Measurements from ENCODE around the gene IL22. TPM values are rescaled to one million over a fixed set of nuclear protein-coding genes. Genes with fewer than 3 reads are reported as not detected.
A peak's percentile ranks its signal among the peaks of the same experiment; 100 is the strongest.

The IL22 gene
- total and polyA plus RNA-seq, 9 of the 15 experiments (the other 6 are each of a cell fraction or from before 2014, with no cell fraction given), result not detected

DNA sequence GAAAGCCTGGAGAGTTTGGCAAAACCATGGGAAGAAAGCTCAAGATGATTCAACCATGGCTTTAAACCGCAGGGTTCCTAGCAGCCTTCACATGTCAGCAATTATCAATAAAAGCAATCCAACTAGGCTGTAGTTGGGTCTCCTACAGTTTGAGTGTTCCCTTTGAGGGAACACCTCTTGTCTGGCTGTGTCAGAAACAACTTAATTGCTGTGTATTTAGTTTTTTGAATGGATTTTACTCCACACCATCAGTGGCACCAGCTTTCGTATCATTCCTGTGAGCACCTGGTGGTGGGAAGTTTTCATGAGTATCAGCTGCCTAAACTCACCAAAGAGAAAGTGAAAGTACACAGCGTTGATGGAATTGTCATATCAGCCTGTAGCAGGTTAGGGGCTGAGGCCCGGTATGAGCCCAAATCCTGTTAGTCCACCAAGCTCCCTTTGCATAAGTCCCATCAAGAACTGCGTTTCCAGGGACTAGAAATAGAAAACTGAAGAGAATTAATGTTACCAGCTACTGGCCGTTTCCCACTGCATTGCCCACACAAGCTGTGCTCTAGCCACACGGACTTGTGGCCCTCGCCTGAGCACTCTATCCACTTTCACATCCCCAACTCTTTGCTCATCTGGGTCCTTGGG is 16.9 kb downstream of the IL22 start (continued):
- TF ChIP-seq, protein P1, sequence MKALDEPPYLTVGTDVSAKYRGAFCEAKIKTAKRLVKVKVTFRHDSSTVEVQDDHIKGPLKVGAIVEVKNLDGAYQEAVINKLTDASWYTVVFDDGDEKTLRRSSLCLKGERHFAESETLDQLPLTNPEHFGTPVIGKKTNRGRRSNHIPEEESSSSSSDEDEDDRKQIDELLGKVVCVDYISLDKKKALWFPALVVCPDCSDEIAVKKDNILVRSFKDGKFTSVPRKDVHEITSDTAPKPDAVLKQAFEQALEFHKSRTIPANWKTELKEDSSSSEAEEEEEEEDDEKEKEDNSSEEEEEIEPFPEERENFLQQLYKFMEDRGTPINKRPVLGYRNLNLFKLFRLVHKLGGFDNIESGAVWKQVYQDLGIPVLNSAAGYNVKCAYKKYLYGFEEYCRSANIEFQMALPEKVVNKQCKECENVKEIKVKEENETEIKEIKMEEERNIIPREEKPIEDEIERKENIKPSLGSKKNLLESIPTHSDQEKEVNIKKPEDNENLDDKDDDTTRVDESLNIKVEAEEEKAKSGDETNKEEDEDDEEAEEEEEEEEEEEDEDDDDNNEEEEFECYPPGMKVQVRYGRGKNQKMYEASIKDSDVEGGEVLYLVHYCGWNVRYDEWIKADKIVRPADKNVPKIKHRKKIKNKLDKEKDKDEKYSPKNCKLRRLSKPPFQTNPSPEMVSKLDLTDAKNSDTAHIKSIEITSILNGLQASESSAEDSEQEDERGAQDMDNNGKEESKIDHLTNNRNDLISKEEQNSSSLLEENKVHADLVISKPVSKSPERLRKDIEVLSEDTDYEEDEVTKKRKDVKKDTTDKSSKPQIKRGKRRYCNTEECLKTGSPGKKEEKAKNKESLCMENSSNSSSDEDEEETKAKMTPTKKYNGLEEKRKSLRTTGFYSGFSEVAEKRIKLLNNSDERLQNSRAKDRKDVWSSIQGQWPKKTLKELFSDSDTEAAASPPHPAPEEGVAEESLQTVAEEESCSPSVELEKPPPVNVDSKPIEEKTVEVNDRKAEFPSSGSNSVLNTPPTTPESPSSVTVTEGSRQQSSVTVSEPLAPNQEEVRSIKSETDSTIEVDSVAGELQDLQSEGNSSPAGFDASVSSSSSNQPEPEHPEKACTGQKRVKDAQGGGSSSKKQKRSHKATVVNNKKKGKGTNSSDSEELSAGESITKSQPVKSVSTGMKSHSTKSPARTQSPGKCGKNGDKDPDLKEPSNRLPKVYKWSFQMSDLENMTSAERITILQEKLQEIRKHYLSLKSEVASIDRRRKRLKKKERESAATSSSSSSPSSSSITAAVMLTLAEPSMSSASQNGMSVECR (CRISPR knock-in tag; IDR thresholded peaks at IDR 0.05), result 0 out of 2 replicates have a peak, but pooled peaks have one; percentile 25
- TF ChIP-seq JUND (IDR thresholded peaks at IDR 0.05; ENCODE audit: borderline replicate concordance, low read depth, low read length) (no peak), JUND (tag; IDR thresholded peaks at IDR 0.05; ENCODE audit: borderline replicate concordance, low read depth, low read length) (peak; percentile 42; the same call in 1 of the 3 replicates), DPF2 (IDR thresholded peaks at IDR 0.05) (no peak), TAF9B (IDR thresholded peaks at IDR 0.05; ENCODE audit: partially characterized antibody) (peak; percentile 34), FOXM1 (IDR thresholded peaks at IDR 0.05; ENCODE audit: low read depth) (peak; percentile 67; the same call in 1 of the 2 replicates), FOXM1 (CRISPR knock-in tag; IDR thresholded peaks at IDR 0.05; ENCODE audit: low read depth) (no peak), IRF2 (CRISPR knock-in tag; IDR thresholded peaks at IDR 0.05) (peak; percentile 98), TCF3 (CRISPR knock-in tag; IDR thresholded peaks at IDR 0.05) (peak; percentile 37; the same call in 1 of the 2 replicates), FOXK2 (conservative IDR thresholded peaks at IDR 0.05 in 1 of 2, IDR thresholded peaks at IDR 0.05 in 1 of 2; ENCODE audit: low read depth in 2 of 2) (peak; percentile 37 to 42; a peak in 2 of 4 replicates)
- TF ChIP-seq, protein P2, sequence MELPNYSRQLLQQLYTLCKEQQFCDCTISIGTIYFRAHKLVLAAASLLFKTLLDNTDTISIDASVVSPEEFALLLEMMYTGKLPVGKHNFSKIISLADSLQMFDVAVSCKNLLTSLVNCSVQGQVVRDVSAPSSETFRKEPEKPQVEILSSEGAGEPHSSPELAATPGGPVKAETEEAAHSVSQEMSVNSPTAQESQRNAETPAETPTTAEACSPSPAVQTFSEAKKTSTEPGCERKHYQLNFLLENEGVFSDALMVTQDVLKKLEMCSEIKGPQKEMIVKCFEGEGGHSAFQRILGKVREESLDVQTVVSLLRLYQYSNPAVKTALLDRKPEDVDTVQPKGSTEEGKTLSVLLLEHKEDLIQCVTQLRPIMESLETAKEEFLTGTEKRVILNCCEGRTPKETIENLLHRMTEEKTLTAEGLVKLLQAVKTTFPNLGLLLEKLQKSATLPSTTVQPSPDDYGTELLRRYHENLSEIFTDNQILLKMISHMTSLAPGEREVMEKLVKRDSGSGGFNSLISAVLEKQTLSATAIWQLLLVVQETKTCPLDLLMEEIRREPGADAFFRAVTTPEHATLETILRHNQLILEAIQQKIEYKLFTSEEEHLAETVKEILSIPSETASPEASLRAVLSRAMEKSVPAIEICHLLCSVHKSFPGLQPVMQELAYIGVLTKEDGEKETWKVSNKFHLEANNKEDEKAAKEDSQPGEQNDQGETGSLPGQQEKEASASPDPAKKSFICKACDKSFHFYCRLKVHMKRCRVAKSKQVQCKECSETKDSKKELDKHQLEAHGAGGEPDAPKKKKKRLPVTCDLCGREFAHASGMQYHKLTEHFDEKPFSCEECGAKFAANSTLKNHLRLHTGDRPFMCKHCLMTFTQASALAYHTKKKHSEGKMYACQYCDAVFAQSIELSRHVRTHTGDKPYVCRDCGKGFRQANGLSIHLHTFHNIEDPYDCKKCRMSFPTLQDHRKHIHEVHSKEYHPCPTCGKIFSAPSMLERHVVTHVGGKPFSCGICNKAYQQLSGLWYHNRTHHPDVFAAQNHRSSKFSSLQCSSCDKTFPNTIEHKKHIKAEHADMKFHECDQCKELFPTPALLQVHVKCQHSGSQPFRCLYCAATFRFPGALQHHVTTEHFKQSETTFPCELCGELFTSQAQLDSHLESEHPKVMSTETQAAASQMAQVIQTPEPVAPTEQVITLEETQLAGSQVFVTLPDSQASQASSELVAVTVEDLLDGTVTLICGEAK (IDR thresholded peaks at IDR 0.05), result peak; percentile 57
- TF ChIP-seq, protein P2 (CRISPR knock-in tag; IDR thresholded peaks at IDR 0.05), result no peak
- TF ChIP-seq, protein P3, sequence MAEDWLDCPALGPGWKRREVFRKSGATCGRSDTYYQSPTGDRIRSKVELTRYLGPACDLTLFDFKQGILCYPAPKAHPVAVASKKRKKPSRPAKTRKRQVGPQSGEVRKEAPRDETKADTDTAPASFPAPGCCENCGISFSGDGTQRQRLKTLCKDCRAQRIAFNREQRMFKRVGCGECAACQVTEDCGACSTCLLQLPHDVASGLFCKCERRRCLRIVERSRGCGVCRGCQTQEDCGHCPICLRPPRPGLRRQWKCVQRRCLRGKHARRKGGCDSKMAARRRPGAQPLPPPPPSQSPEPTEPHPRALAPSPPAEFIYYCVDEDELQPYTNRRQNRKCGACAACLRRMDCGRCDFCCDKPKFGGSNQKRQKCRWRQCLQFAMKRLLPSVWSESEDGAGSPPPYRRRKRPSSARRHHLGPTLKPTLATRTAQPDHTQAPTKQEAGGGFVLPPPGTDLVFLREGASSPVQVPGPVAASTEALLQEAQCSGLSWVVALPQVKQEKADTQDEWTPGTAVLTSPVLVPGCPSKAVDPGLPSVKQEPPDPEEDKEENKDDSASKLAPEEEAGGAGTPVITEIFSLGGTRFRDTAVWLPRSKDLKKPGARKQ (CRISPR knock-in tag; IDR thresholded peaks at IDR 0.05), result no peak
